ENCODE measurements around the gene CRACR2B. TPM values are rescaled to one million over a fixed set of nuclear protein-coding genes. Genes with fewer than 3 reads are reported as not detected.

CRACR2B gene
- total RNA-seq, 4 donors from 2014 or later: 82.7 to 373 (median 210) TPM

GRCh38 chr11:856397-856796 is 28.7 kb downstream of the CRACR2B start:
- H3K27ac ChIP-seq: no peak overlapping the region
- DNase-seq: no peak
- 63% methylated on average over 7 of the region's 8 CpGs; no CpG with 5 or more reads in 1 of the 2 donors for WGBS, 2 donors (ENCODE audit: low coverage in 1 of 2)
- intact Hi-C loops (cut with DNase I; ENCODE audit: low total_unique reads): loop anchor here (10.0 kb wide), 1 partner anchor 198 kb away; no protein-coding TSS in a partner anchor
- H3K9me3 ChIP-seq: no peaks in the 10 kb centered on the region
- H3K36me3 ChIP-seq: no peaks in the 10 kb centered on the region
- no peak for TF ChIP-seq EP300 (IDR thresholded peaks at IDR 0.05; ENCODE audit: low read depth)
- no peak for TF ChIP-seq POLR2A (IDR thresholded peaks at IDR 0.05)
- no peak for TF ChIP-seq CTCF (IDR thresholded peaks at IDR 0.05)
- TF ChIP-seq POLR2AphosphoS5 (IDR thresholded peaks at IDR 0.05): no peak
- in situ Hi-C loops (cut with MboI; ENCODE audit: low pct_ligation_motif_present in 1 of 4, low pct_unique_long_range_greater_than_20kb in 1 of 4, low sequenced_read_pairs in 3 of 4): loop anchor here in 2 of 4 donors (25.0 kb wide), 1 partner anchor 181 kb away; the partner anchor contains the start of gene MUC6 (in 2 of the 2)
- H3K4me1 ChIP-seq: peaks cover 9 to 16% (median 11%) of the 10 kb centered on the region in 4 donors
- no peak overlapping the region for H3K4me3 ChIP-seq
- H3K27me3 ChIP-seq: peaks cover 8% of the 10 kb centered on the region

GRCh38 chr11:858053-858761 is 30.5 kb downstream of the CRACR2B start:
- intact Hi-C loops (cut with DNase I; ENCODE audit: low total_unique reads) (loop anchor here (1.0 to 10.0 kb wide), 2 partner anchors 28 to 197 kb away; no protein-coding TSS in a partner anchor), in situ Hi-C loops (cut with MboI; ENCODE audit: low pct_ligation_motif_present in 1 of 4, low pct_unique_long_range_greater_than_20kb in 1 of 4, low sequenced_read_pairs in 3 of 4) (loop anchor here in 2 of 4 donors (25.0 kb wide), 1 partner anchor 179 kb away; the partner anchor contains the start of gene MUC6 (in 2 of the 2))
- Histone ChIP-seq H3K9me3 (no peaks in the 10 kb centered on the region), H3K27me3 (peaks cover 24% of the 10 kb centered on the region), H3K4me3 (no peak overlapping the region), H3K36me3 (no peaks in the 10 kb centered on the region), H3K27ac (no peak overlapping the region), H3K4me1 (peaks cover 13 to 22% (median 15%) of the 10 kb centered on the region in 4 donors)
- no peak for TF ChIP-seq CTCF (IDR thresholded peaks at IDR 0.05)
- TF ChIP-seq EP300 (IDR thresholded peaks at IDR 0.05; ENCODE audit: low read depth): no peak
- TF ChIP-seq POLR2AphosphoS5 (IDR thresholded peaks at IDR 0.05): no peak
- no peak for TF ChIP-seq POLR2A (IDR thresholded peaks at IDR 0.05)
- no peak for DNase-seq
- WGBS, 2 donors (ENCODE audit: low coverage in 1 of 2): 66 to 81% methylated on average over 7 to 26 of the region's 27 CpGs

GRCh38 chr11:858762-859339 is 31.1 kb downstream of the CRACR2B start:
- intact Hi-C loops (cut with DNase I; ENCODE audit: low total_unique reads): loop anchor here (1.0 to 10.0 kb wide), 2 partner anchors 29 to 196 kb away; no protein-coding TSS in a partner anchor
- WGBS, 2 donors (ENCODE audit: low coverage in 1 of 2): 78 to 80% methylated on average over 6 to 29 of the region's 37 CpGs

More at GRCh38 chr11:858762-859339, 31.1 kb downstream of the CRACR2B start:
- no peak overlapping the region for H3K4me3 ChIP-seq
- TF ChIP-seq POLR2AphosphoS5 (IDR thresholded peaks at IDR 0.05): no peak
- TF ChIP-seq POLR2A (IDR thresholded peaks at IDR 0.05): no peak
- TF ChIP-seq CTCF (IDR thresholded peaks at IDR 0.05): no peak
- no peak for TF ChIP-seq EP300 (IDR thresholded peaks at IDR 0.05; ENCODE audit: low read depth)
- peaks cover 31% of the 10 kb centered on the region for H3K27me3 ChIP-seq
- H3K27ac ChIP-seq: no peak overlapping the region
- no peaks in the 10 kb centered on the region for H3K9me3 ChIP-seq
- DNase-seq: no peak
- peaks cover 13 to 22% (median 15%) of the 10 kb centered on the region in 4 donors for H3K4me1 ChIP-seq
- H3K36me3 ChIP-seq: no peaks in the 10 kb centered on the region
- in situ Hi-C loops (cut with MboI; ENCODE audit: low pct_ligation_motif_present in 1 of 4, low pct_unique_long_range_greater_than_20kb in 1 of 4, low sequenced_read_pairs in 3 of 4): loop anchor here in 2 of 4 donors (25.0 kb wide), 1 partner anchor 178 kb away; the partner anchor contains the start of gene MUC6 (in 2 of the 2)

Data from transverse colon (tissue), 4 donors.